Measurements from ENCODE around the gene KDELR3. TPM values are rescaled to one million over a fixed set of nuclear protein-coding genes. Genes with fewer than 3 reads are reported as not detected.

The KDELR3 gene
- total and polyA plus RNA-seq, 10 donors, result 1.00 to 4.9 (median 2.9) TPM

- no peak for DNase-seq
- TF ChIP-seq POLR2AphosphoS5 (IDR thresholded peaks at IDR 0.05) (no peak), POLR2A (IDR thresholded peaks at IDR 0.05) (no peak), CTCF (IDR thresholded peaks at IDR 0.05 in 8 of 11, conservative IDR thresholded peaks at IDR 0.05 in 3 of 11) (no peak)
- Histone ChIP-seq H3K4me3 (no peak overlapping the region), H3K4me1 (no peaks in the 10 kb centered on the region), H3K9me3 (no peaks in the 10 kb centered on the region), H3K36me3 (no peaks in the 10 kb centered on the region), H3K27me3 (replicated peaks in 1 of 7) (peaks cover 0 to 6% (median 0%) of the 10 kb centered on the region in 7 donors), H3K27ac (no peak overlapping the region)
- intact Hi-C loops (cut with DNase I; ENCODE audit: low total_unique reads), result no loop called here
- WGBS, 5 donors, result 83 to 93% (median 88%) methylated on average over 4 of the region's 4 CpGs
Measured at GRCh38 chr22:38420734-38421133, 47.2 kb upstream of the KDELR3 start.

- no peak for DNase-seq
- Histone ChIP-seq H3K27me3 (replicated peaks in 1 of 7) (peaks cover 0 to 6% (median 0%) of the 10 kb centered on the region in 7 donors), H3K4me1 (no peaks in the 10 kb centered on the region), H3K27ac (no peak overlapping the region), H3K4me3 (no peak overlapping the region), H3K9me3 (no peaks in the 10 kb centered on the region), H3K36me3 (no peaks in the 10 kb centered on the region)
- TF ChIP-seq POLR2AphosphoS5 (IDR thresholded peaks at IDR 0.05) (no peak), POLR2A (IDR thresholded peaks at IDR 0.05) (no peak), CTCF (IDR thresholded peaks at IDR 0.05 in 8 of 11, conservative IDR thresholded peaks at IDR 0.05 in 3 of 11) (no peak)
- intact Hi-C loops (cut with DNase I; ENCODE audit: low total_unique reads), result no loop called here
- WGBS, 5 donors, result 78 to 89% (median 80%) methylated on average over 17 to 21 of the region's 21 CpGs
Measured at GRCh38 chr22:38422611-38423511, 45.0 kb upstream of the KDELR3 start.

GRCh38 chr22:38423512-38424503 lies 44.1 kb upstream of the KDELR3 start:
- Histone ChIP-seq H3K4me1 (no peaks in the 10 kb centered on the region), H3K4me3 (no peak overlapping the region), H3K36me3 (no peaks in the 10 kb centered on the region), H3K27ac (no peak overlapping the region), H3K9me3 (no peaks in the 10 kb centered on the region), H3K27me3 (replicated peaks in 1 of 7) (peaks cover 0 to 6% (median 0%) of the 10 kb centered on the region in 7 donors)
- 74 to 86% (median 80%) methylated on average over 18 of the region's 18 CpGs for WGBS, 5 donors
- TF ChIP-seq POLR2AphosphoS5 (IDR thresholded peaks at IDR 0.05) (no peak), CTCF (IDR thresholded peaks at IDR 0.05 in 8 of 11, conservative IDR thresholded peaks at IDR 0.05 in 3 of 11) (no peak)
- DNase-seq, result no peak
- intact Hi-C loops (cut with DNase I; ENCODE audit: low total_unique reads), result no loop called here

Data from spleen (tissue), 11 donors.